Activated CD8-positive, alpha-beta T cell treated with anti-CD3 and anti-CD28 coated beads for 36 hours (primary cell): ENCODE data around the gene PCDH1. TPM values are rescaled to one million over a fixed set of nuclear protein-coding genes. Genes with fewer than 3 reads are reported as not detected.

ENCODE experiments used
- ATAC-seq: fragments of 200-7000 bp; cut with Tn5 transposase; one replicate; pipeline ENCODE4 v1.10.0; 2021; ENCODE audit warnings: mild to moderate bottlenecking, moderate library complexity
- CTCF ChIA-PET: fragments of 350-600 bp; sonication (Branson Sonifier 250); formaldehyde crosslinking; loops from one replicate; lab custom pipeline; 2021; ENCODE audit warnings: antibody characterized with exemption; lab: Charles Lee
- POLR2A ChIA-PET: fragments of 350-600 bp; sonication (Branson Sonifier 250); formaldehyde crosslinking; loops from one replicate; lab custom pipeline; 2021; ENCODE audit warnings: antibody characterized with exemption; lab: Charles Lee
- DNase-seq: peaks from one replicate; pipeline ENCODE4 v3.0.0-alpha.2; 2020
- H3K27ac Mint-ChIP-seq: one replicate; pipeline ENCODE4 v1.8.0; 2021; ENCODE audit warnings: mild to moderate bottlenecking, mixed read lengths
- H3K27me3 Mint-ChIP-seq: one replicate; pipeline ENCODE4 v1.8.0; 2021; ENCODE audit warnings: mixed read lengths
- H3K36me3 Mint-ChIP-seq: one replicate; pipeline ENCODE4 v1.8.0; 2021; ENCODE audit warnings: low read depth, mixed read lengths
- H3K4me1 Mint-ChIP-seq: one replicate; pipeline ENCODE4 v1.8.0; 2021; ENCODE audit warnings: low read depth, mixed read lengths
- H3K4me3 Mint-ChIP-seq: one replicate; pipeline ENCODE4 v1.8.0; 2021; ENCODE audit warnings: mild to moderate bottlenecking, moderate library complexity, mixed read lengths
- H3K9me3 Mint-ChIP-seq: one replicate; pipeline ENCODE4 v1.8.0; 2021; ENCODE audit warnings: mixed read lengths
- CTCF ChIP-seq: fragments of 200-600 bp; IDR thresholded peaks from one replicate; pipeline ENCODE4 v1.8.0; 2022; ENCODE audit warnings: antibody characterized with exemption, mild to moderate bottlenecking
- intact Hi-C: fragments of 100-400 bp; cut with micrococcal nuclease; formaldehyde crosslinking; loops from one replicate; pipeline ENCODE4 v1.10.0; 2022
- total RNA-seq, 2 experiments: library from RNA; stranded (reverse); gene quantifications; one replicate each; pipeline ENCODE4 v1.2.3, GENCODE V29; 2021

The PCDH1 gene
- total RNA-seq, 2 experiments from 2014 or later, result 0.87 TPM; not detected in 1

GRCh38 chr5:141868541-141868940, 9.7 kb downstream of the PCDH1 start:
- Mint-ChIP-seq H3K27me3 (peaks cover 21% of the 10 kb centered on the region), H3K9me3 (no peaks in the 10 kb centered on the region), H3K4me1 (no peaks in the 10 kb centered on the region), H3K36me3 (no peaks in the 10 kb centered on the region), H3K27ac (no peak overlapping the region), H3K4me3 (no peak overlapping the region)
- TF ChIP-seq CTCF, result no peak
- ChIA-PET POLR2A (no interaction called here), CTCF (interaction anchor here (1.0 to 4.4 kb wide), 2 partner anchors 11 to 116 kb away, joined by 3 to 22 read pairs; partner anchors contain the start of gene PCDH1)
- intact Hi-C loops, result no loop called here
- no peak for DNase-seq
- ATAC-seq, result no peak

GRCh38 chr5:141867651-141868050, 10.6 kb downstream of the PCDH1 start:
- Mint-ChIP-seq H3K27ac (no peak overlapping the region), H3K4me3 (no peak overlapping the region), H3K4me1 (no peaks in the 10 kb centered on the region), H3K36me3 (no peaks in the 10 kb centered on the region), H3K27me3 (peaks cover 18% of the 10 kb centered on the region), H3K9me3 (no peaks in the 10 kb centered on the region)
- no peak for DNase-seq
- ATAC-seq, result no peak
- ChIA-PET POLR2A (no interaction called here), CTCF (interaction anchor here (1.1 to 4.4 kb wide), 3 partner anchors 11 to 166 kb away, joined by 3 to 22 read pairs (median 3); partner anchors contain the start of gene PCDH1)
- intact Hi-C loops, result no loop called here
- no peak for TF ChIP-seq CTCF

- DNase-seq (no peak), ATAC-seq (no peak)
- intact Hi-C loops, result no loop called here
- ChIA-PET POLR2A (no interaction called here), CTCF (interaction anchor here (1.1 to 4.4 kb wide), 3 partner anchors 12 to 165 kb away, joined by 3 to 22 read pairs (median 3); partner anchors contain the start of gene PCDH1)
- H3K27ac Mint-ChIP-seq, result no peak overlapping the region
- H3K36me3 Mint-ChIP-seq, result no peaks in the 10 kb centered on the region
- no peaks in the 10 kb centered on the region for H3K9me3 Mint-ChIP-seq
- H3K4me1 Mint-ChIP-seq, result no peaks in the 10 kb centered on the region
- H3K27me3 Mint-ChIP-seq, result peaks cover 14% of the 10 kb centered on the region
- no peak for TF ChIP-seq CTCF
- no peak overlapping the region for H3K4me3 Mint-ChIP-seq
These were observed 11.1 kb downstream of the PCDH1 start for GRCh38 chr5:141867139-141867538.

- ATAC-seq, result no peak
- DNase-seq, result no peak
- ChIA-PET CTCF (no interaction called here), POLR2A (no interaction called here)
- H3K27ac Mint-ChIP-seq, result no peak overlapping the region
- no peak for TF ChIP-seq CTCF
- intact Hi-C loops, result no loop called here
- H3K4me1 Mint-ChIP-seq, result no peaks in the 10 kb centered on the region
- H3K4me3 Mint-ChIP-seq, result no peak overlapping the region
- no peaks in the 10 kb centered on the region for H3K9me3 Mint-ChIP-seq
- peaks cover 10% of the 10 kb centered on the region for H3K27me3 Mint-ChIP-seq
- no peaks in the 10 kb centered on the region for H3K36me3 Mint-ChIP-seq
These were observed 12.1 kb downstream of the PCDH1 start for GRCh38 chr5:141866096-141866495.

GRCh38 chr5:141865406-141865805, 12.8 kb downstream of the PCDH1 start:
- ATAC-seq, result no peak
- no peaks in the 10 kb centered on the region for H3K36me3 Mint-ChIP-seq
- CTCF ChIA-PET, result no interaction called here

More at GRCh38 chr5:141865406-141865805, 12.8 kb downstream of the PCDH1 start:
- no peaks in the 10 kb centered on the region for H3K4me1 Mint-ChIP-seq
- TF ChIP-seq CTCF, result no peak
- no peak overlapping the region for H3K4me3 Mint-ChIP-seq
- POLR2A ChIA-PET, result no interaction called here
- H3K9me3 Mint-ChIP-seq, result no peaks in the 10 kb centered on the region
- DNase-seq, result no peak
- intact Hi-C loops, result no loop called here
- H3K27me3 Mint-ChIP-seq, result peaks cover 4% of the 10 kb centered on the region
- no peak overlapping the region for H3K27ac Mint-ChIP-seq
